Measurements from ENCODE around the gene NOVA2. TPM values are rescaled to one million over a fixed set of nuclear protein-coding genes. Genes with fewer than 3 reads are reported as not detected.

NOVA2 gene
- total RNA-seq, 1 experiment from 2014 or later: 0.35 TPM

GRCh38 chr19:45890877-45891276 lies 82.8 kb downstream of the NOVA2 start:
- no peak overlapping the region for H3K4me3 ChIP-seq (ENCODE audit: insufficient read depth, low read depth, low read length)
- no peaks in the 10 kb centered on the region for H3K36me3 ChIP-seq (replicated peaks; ENCODE audit: control insufficient read depth, insufficient read depth, low read length)
- DNase-seq: peak; percentile 62
- H3K27me3 ChIP-seq (ENCODE audit: control insufficient read depth, insufficient read depth, low read length): no peaks in the 10 kb centered on the region

DNA sequence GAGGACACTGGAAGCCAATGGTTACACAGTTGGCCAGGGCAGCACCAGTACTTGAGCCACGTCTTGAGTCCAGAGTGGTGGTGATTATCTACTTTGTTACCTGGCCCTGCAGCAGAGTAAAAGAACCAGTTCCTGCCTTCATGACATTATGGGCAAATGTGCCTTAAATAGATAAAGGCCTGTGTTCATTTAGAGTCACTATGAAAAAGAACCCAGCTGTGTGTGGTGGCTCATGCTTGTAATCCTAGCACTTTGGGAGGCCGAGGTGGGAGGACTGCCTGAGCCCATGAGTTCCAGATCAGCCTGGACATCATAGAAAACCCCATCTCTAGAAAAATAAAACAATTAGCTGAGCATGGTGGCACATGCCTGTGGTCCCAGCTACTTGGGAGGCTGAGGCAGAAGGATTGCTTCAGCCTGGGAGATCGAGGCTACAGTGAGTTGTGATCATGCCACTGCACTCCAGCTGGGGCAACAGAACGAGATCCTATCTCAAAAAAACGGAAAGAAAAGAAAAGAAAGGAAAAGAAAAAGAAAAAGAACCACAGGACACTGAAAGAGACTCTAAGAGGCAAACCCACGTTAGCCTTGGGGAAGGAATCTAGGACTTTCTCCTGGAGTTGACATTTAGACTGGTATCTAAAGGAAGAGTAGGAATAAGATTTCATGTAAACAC lies 84.3 kb downstream of the NOVA2 start:
- H3K27me3 ChIP-seq (ENCODE audit: control insufficient read depth, insufficient read depth, low read length): no peaks in the 10 kb centered on the region
- DNase-seq: no peak
- H3K4me3 ChIP-seq (ENCODE audit: insufficient read depth, low read depth, low read length): no peak overlapping the region
- no peaks in the 10 kb centered on the region for H3K36me3 ChIP-seq (replicated peaks; ENCODE audit: control insufficient read depth, insufficient read depth, low read length)

DNA sequence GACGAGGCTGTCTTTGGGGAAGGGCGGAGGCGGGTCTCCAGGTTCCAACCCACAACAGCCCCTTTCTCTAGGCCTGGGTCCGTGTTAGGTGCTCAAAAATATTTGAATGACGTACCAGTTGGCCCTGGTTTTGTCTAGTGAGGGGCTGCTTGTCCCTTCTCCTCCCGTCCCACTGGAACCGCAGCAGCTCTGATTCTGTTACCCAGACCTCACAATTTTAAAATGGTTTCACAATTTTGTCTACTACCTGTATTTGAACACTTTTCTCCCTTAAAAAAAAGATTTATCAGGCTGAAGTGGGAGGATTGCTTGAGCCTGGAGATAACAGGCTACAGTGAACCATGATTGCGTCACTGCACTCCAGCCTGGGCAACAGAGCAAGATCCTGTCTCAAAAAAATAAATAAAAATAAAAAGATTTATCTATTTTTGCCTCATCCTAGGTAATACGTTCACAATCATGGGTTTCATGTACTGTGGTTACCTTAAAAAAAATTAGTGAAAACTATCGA lies 86.4 kb downstream of the NOVA2 start:
- no peak for DNase-seq
- H3K27me3 ChIP-seq (ENCODE audit: control insufficient read depth, insufficient read depth, low read length): no peaks in the 10 kb centered on the region
- no peaks in the 10 kb centered on the region for H3K36me3 ChIP-seq (replicated peaks; ENCODE audit: control insufficient read depth, insufficient read depth, low read length)
- peak overlapping the region; percentile 79 for H3K4me3 ChIP-seq (ENCODE audit: insufficient read depth, low read depth, low read length)

- peak; percentile 96 for DNase-seq
- Histone ChIP-seq H3K27me3 (ENCODE audit: control insufficient read depth, insufficient read depth, low read length) (no peaks in the 10 kb centered on the region), H3K4me3 (ENCODE audit: insufficient read depth, low read depth, low read length) (peak overlapping the region; percentile 79), H3K36me3 (replicated peaks; ENCODE audit: control insufficient read depth, insufficient read depth, low read length) (no peaks in the 10 kb centered on the region)
Measured at GRCh38 chr19:45886427-45887199, 87.1 kb downstream of the NOVA2 start.

GRCh38 chr19:45885556-45886426 lies 87.9 kb downstream of the NOVA2 start, which contains the start of gene IRF2BP1:
Gene IRF2BP1, minus strand, starts transcription at chr19:45886141. Its CDS starts 367 bp downstream, at chr19:45885774.
- peak; percentile 96 for DNase-seq
- Histone ChIP-seq H3K27me3 (ENCODE audit: control insufficient read depth, insufficient read depth, low read length) (no peaks in the 10 kb centered on the region), H3K36me3 (replicated peaks; ENCODE audit: control insufficient read depth, insufficient read depth, low read length) (no peaks in the 10 kb centered on the region), H3K4me3 (ENCODE audit: insufficient read depth, low read depth, low read length) (peak within 1 kb of the TSS; percentile 79)

- Histone ChIP-seq H3K4me3 (ENCODE audit: insufficient read depth, low read depth, low read length) (peak overlapping the region; percentile 79), H3K27me3 (ENCODE audit: control insufficient read depth, insufficient read depth, low read length) (no peaks in the 10 kb centered on the region), H3K36me3 (replicated peaks; ENCODE audit: control insufficient read depth, insufficient read depth, low read length) (no peaks in the 10 kb centered on the region)
- peak; percentile 82 for DNase-seq
Measured at GRCh38 chr19:45884682-45885555, 88.7 kb downstream of the NOVA2 start.

- peak; percentile 60 for DNase-seq
- H3K27me3 ChIP-seq (ENCODE audit: control insufficient read depth, insufficient read depth, low read length): no peaks in the 10 kb centered on the region
- no peaks in the 10 kb centered on the region for H3K36me3 ChIP-seq (replicated peaks; ENCODE audit: control insufficient read depth, insufficient read depth, low read length)
- no peak overlapping the region for H3K4me3 ChIP-seq (ENCODE audit: insufficient read depth, low read depth, low read length)
Measured at GRCh38 chr19:45883881-45884681, 89.6 kb downstream of the NOVA2 start.

Other genes starting within 250 kb of the NOVA2 start
- 26.3 and 30.0 TPM in 2 replicates for gene FBXO46, start 243.0 kb downstream of the NOVA2 start, total RNA-seq (2014; rRNA removed; shearing (Covaris generic))
- gene MEIOSIN, start 240.4 kb downstream of the NOVA2 start, total RNA-seq (2014; rRNA removed; shearing (Covaris generic)): not detected in 2 replicates
- gene SIX5, start 204.6 kb downstream of the NOVA2 start, total RNA-seq (2014; rRNA removed; shearing (Covaris generic)): 18.7 and 22.0 TPM in 2 replicates
- 6.4 and 18.8 TPM in 2 replicates for gene DMPK, start 191.4 kb downstream of the NOVA2 start, total RNA-seq (2014; rRNA removed; shearing (Covaris generic))
- 35.9 and 47.1 TPM in 2 replicates for gene DMWD, start 181.0 kb downstream of the NOVA2 start, total RNA-seq (2014; rRNA removed; shearing (Covaris generic))
- gene RSPH6A, start 158.6 kb downstream of the NOVA2 start, total RNA-seq (2014; rRNA removed; shearing (Covaris generic)): 0.38 and 0.44 TPM in 2 replicates
- 66.2 and 70.3 TPM in 2 replicates for gene SYMPK, start 110.7 kb downstream of the NOVA2 start, total RNA-seq (2014; rRNA removed; shearing (Covaris generic))
- gene FOXA3, start 109.5 kb downstream of the NOVA2 start, total RNA-seq (2014; rRNA removed; shearing (Covaris generic)): 13.4 and 15.1 TPM in 2 replicates
- 45.2 and 45.7 TPM in 2 replicates for gene IRF2BP1, start 87.7 kb downstream of the NOVA2 start, total RNA-seq (2014; rRNA removed; shearing (Covaris generic))
- gene MYPOP, start 71.3 kb downstream of the NOVA2 start, total RNA-seq (2014; rRNA removed; shearing (Covaris generic)): 2.8 and 2.9 TPM in 2 replicates
- not detected in 2 replicates for gene NANOS2, start 59.1 kb downstream of the NOVA2 start, total RNA-seq (2014; rRNA removed; shearing (Covaris generic))
- 12.3 and 16.5 TPM in 2 replicates for gene CCDC61, start 21.6 kb upstream of the NOVA2 start, total RNA-seq (2014; rRNA removed; shearing (Covaris generic))
- gene PGLYRP1, start 49.2 kb upstream of the NOVA2 start, total RNA-seq (2014; rRNA removed; shearing (Covaris generic)): not detected in 2 replicates
- 0.11 TPM in 1 of 2 replicates, not detected in the other for gene IGFL4, start 67.1 kb upstream of the NOVA2 start, total RNA-seq (2014; rRNA removed; shearing (Covaris generic))
- not detected in 2 replicates for gene IGFL3, start 150.8 kb upstream of the NOVA2 start, total RNA-seq (2014; rRNA removed; shearing (Covaris generic))
- 0.17 TPM in 1 of 2 replicates, not detected in the other for gene IGFL2, start 174.4 kb upstream of the NOVA2 start, total RNA-seq (2014; rRNA removed; shearing (Covaris generic))